Bronchial epithelial cell (primary cell): ENCODE results near the gene CTRL. TPM values are rescaled to one million over a fixed set of nuclear protein-coding genes. Genes with fewer than 3 reads are reported as not detected.
"Not testable (repeated sequence)": the region's sequence is repeated elsewhere in the genome, so short reads cannot be mapped to it uniquely, and the experiment has no call there.

Experiments used
- DNase-seq: peaks from one replicate; pipeline ENCODE4 v3.0.0-alpha.2; 2010; ENCODE audit warnings: low read depth
- FAIRE-seq: peaks from 2 replicates; lab custom pipeline; 2011; peaks lifted over from hg19 to GRCh38; lab: Jason Lieb, UNC
- H3K27me3 ChIP-seq: 2 replicates; pipeline ENCODE4 v1.5.1; 2011; ENCODE audit warnings: low read length; ENCODE audit not compliant: control insufficient read depth, insufficient read depth
- H3K36me3 ChIP-seq: 2 replicates; pipeline ENCODE4 v1.5.1; 2011; ENCODE audit warnings: low read length; ENCODE audit not compliant: control insufficient read depth, insufficient read depth
- H3K4me3 ChIP-seq: 2 replicates; pipeline ENCODE4 v1.5.1; 2011; ENCODE audit warnings: mild to moderate bottlenecking, low read depth, low read length, control low read depth
- CTCF ChIP-seq: IDR thresholded peaks from 2 replicates; pipeline ENCODE4 v1.5.1; 2011; ENCODE audit warnings: mild to moderate bottlenecking, moderate library complexity, low read length, control low read depth, inconsistent platforms; ENCODE audit not compliant: insufficient read depth, severe bottlenecking
- total RNA-seq: library from RNA; depleted of rRNA; stranded (reverse); fragments of >200 nt; gene quantifications from 2 replicates; pipeline ENCODE4 v1.2.1, GENCODE V29; 2014

Gene CTRL
- total RNA-seq, 1 donor from 2014 or later = 0.26 TPM

GRCh38 chr16:67922221-67922620 is 9.4 kb downstream of the CTRL start:
- Histone ChIP-seq H3K27me3 (no peaks in the 10 kb centered on the region), H3K36me3 (peaks cover 2% of the 10 kb centered on the region), H3K4me3 (no peak overlapping the region)
- FAIRE-seq (no peak), DNase-seq (no peak)
- no peak for TF ChIP-seq CTCF

DNA sequence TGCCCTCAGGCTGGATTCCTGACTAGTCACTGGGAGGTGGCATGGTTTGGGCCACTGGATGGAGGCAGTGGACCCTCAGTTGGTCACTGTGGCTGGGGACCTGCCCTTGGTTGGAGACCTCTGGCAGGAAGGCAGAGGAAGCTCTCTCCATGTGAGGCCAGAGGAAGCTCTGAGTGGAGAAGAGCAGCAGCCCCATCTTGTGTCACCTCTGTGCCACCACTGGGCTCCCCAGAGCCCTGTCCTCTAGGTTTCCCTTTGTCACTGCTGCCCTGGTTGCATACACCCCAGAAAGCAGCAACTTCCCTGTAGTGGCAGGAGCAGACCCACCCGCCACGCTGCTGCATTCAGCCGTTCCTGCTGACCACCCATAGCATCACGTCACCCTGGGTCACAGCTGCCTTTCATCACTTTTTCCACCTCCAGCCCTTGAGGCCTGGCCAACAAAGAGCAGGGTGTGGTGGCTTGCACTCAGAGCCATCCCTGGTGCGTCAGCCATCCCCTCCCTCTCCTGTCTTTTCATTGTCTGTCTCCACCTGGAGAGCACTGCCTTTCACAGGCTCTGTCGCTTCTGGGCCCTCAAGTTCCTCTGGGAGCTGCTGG is 11.9 kb downstream of the CTRL start:
- H3K27me3 ChIP-seq = no peaks in the 10 kb centered on the region
- no peak for FAIRE-seq
- H3K36me3 ChIP-seq = peaks cover 5% of the 10 kb centered on the region
- H3K4me3 ChIP-seq = no peak overlapping the region
- no peak for TF ChIP-seq CTCF
- no peak for DNase-seq

- Histone ChIP-seq H3K27me3 (no peaks in the 10 kb centered on the region), H3K36me3 (peaks cover 6% of the 10 kb centered on the region), H3K4me3 (no peak overlapping the region)
- peak; percentile 89 for DNase-seq
- FAIRE-seq = peak; percentile 95
- TF ChIP-seq CTCF = no peak
Measured at GRCh38 chr16:67917852-67918236, 13.8 kb downstream of the CTRL start.

DNA sequence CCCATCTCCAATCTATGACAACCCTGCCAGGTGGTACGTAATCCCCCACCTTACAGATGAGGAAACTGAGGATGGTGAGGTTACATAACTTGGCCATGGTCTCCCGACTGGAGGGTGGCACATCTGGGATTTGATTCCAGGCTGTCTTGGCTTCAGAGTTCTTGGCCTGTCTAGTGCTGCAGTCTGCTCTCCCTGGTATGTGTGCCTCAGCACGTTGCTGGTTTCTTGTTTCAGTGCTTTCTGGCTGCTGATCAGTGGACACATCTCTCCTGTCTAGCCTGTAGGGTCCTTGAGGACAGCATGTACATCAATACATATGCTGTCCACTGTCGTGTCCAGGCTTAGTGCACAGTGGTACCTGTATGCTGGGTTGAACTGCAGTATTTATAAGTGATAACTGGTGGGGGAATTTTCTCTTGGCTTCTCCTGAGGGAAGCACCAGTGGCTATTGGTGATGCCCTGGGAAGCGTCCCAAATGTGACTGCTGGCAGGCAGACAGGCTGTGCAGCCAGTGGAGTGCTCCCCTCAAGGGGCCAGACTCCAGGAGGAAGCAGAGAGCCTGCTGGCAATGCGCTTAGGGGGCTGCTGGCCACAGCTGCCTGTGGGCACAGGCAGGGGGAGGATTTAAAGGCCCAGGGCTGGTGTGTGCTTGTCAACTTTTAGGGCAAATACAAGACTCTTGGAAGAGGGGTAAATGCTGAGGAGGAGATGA is 14.4 kb downstream of the CTRL start:
- no peak for TF ChIP-seq CTCF
- no peaks in the 10 kb centered on the region for H3K27me3 ChIP-seq
- DNase-seq (no peak), FAIRE-seq (no peak)
- H3K4me3 ChIP-seq = no peak overlapping the region
- H3K36me3 ChIP-seq = peaks cover 6% of the 10 kb centered on the region

- H3K36me3 ChIP-seq = peaks cover 6% of the 10 kb centered on the region
- FAIRE-seq (no peak), DNase-seq (no peak)
- no peak overlapping the region for H3K4me3 ChIP-seq
- no peaks in the 10 kb centered on the region for H3K27me3 ChIP-seq
- TF ChIP-seq CTCF = no peak
Measured at GRCh38 chr16:67915831-67916723, 15.6 kb downstream of the CTRL start.

DNA sequence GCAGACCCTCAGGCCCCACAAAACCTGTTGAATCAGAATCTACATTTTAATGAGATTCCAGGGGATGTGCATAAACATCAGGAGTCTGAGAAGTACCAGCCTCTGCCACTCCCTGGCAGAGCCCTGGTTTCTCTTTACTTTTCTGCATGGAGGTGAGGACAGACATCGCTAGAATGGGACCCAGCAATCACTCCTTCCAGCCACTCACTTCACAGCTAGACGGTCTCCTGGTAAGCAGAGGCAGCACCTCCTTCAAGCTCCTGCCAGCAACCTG is 16.2 kb downstream of the CTRL start:
- H3K36me3 ChIP-seq, FAIRE-seq, H3K4me3 ChIP-seq, DNase-seq, H3K27me3 ChIP-seq: not testable (repeated sequence)
